NCI-H446 treated with DMSO at 0.1 percent for 48 hours (cell line): ENCODE results near the gene PARP12.

Source experiments
- DNase-seq: peaks from one replicate; lab custom pipeline; 2025; lab: John Stamatoyannopoulos, UW

The PARP12 gene

DNA sequence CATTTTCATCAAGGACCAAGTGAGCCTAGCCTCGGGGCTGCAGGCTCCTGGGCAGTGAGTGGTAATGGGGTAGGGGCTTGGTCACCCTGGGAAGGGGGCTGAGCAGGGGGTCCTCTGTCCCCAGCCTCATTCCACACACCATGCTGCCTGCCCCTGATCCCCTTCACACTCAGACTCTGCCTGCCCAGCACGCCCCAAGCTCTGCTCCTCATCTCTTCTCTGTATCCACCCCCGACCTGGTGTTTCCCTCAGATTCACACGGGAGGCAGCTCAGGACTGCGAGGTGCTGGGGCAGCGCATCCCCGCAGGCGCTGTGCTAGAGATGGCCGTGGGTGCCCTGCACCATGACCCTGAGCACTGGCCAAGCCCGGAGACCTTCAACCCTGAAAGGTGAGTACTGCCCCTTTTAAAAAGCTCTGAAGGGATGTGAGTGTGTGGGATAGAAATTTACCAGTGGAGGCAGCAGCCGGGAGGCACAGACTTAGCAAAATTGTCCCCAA, 47.2 kb downstream of the PARP12 start:
- DNase-seq: no peak

DNA sequence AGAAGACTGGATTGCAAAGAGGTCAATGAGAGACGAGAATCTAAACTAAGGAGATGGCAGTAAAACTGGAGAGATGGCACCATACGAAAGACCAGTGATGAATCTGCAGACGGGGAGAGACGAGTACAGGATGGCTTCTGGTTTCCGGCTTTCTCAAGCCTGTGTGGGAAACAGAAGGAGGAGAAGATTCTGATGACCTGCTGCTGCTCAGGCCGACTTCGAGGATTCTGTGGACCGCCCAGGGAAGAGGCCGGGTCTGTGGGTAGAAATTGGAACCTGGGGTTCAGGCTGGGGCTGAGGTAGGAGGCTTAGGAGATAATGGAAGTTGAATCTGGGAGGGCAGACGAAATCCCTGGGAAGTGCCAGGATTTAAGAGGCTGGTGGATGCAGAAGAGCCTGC, 48.6 kb downstream of the PARP12 start:
- DNase-seq: no peak

- no peak for DNase-seq
Observed at GRCh38 chr7:140013676-140014075, 49.1 kb downstream of the PARP12 start.

DNA sequence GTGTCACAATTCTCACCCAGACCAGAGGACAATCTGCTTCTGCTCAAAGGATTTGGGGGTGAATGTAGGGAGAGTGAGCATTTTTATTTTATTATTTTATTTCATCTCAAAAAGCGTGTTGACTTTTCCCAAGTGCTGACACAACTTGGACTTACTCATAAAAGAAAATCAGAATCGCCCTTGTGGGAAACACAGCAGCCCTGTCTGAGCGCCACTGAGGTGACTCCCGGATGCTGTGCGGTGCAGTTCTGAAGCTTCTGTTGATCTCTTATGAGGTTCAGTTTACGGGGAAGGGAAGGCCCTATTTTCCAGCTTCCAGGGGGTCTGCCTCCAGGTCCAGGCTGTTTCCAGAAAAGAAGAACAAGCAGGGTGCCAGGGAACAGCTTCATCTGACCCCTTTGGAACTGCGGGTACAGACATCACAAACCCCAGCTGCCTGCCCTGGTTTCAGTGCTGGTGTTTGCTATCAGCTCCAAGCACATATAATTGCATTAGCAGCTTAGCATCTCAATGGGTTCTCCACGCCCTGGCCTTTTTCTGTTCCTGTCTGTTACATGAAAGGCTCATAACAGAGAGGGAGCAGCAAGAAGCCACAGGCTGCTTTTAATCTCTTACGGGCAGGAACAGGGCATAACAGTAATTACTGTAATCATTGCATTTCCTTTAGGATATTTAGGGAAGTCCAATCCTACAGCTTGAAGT, 52.4 kb downstream of the PARP12 start:
- no peak for DNase-seq

GRCh38 chr7:140009735-140010134, 53.0 kb downstream of the PARP12 start:
- DNase-seq: no peak

DNA sequence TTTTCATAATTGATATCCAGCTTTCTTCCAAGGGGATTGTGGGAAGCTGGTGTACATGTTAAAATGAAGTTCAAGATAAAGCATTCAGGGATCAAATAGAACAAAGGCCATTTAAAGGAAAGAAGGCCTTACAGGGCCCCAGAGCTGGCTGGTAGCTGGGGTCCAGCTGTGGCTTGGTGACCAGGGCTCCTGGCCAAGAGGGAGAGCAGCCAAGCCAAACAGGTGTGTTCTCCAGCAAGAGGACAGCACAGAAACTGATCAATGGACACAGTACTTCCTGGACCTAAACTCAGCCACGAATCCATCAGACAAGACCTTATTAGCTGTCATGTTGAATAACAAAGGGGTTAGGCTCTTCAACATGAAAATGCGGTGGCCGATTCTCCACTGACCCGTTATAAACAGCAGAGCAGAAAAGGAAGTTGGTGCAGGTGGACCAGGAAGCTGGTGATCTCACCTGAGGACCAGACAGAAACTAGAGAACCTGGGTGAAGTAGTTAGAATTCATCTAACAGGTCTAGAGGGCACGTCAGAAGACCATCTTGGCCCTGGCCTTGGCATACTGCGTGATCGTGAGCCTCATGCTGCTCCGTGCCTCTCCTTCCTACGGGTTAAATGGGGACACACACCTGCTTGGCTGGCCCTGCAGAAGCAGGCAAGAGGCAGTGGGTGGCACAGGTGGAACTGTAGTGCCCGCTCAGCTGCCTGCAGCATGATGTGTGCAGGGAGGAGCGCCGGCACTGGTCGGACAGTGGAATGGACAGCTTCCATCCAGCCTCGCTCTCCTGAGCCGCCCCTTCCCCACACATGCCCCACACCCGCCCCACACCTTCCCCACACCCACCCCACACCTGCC, 53.8 kb downstream of the PARP12 start:
- no peak for DNase-seq

DNA sequence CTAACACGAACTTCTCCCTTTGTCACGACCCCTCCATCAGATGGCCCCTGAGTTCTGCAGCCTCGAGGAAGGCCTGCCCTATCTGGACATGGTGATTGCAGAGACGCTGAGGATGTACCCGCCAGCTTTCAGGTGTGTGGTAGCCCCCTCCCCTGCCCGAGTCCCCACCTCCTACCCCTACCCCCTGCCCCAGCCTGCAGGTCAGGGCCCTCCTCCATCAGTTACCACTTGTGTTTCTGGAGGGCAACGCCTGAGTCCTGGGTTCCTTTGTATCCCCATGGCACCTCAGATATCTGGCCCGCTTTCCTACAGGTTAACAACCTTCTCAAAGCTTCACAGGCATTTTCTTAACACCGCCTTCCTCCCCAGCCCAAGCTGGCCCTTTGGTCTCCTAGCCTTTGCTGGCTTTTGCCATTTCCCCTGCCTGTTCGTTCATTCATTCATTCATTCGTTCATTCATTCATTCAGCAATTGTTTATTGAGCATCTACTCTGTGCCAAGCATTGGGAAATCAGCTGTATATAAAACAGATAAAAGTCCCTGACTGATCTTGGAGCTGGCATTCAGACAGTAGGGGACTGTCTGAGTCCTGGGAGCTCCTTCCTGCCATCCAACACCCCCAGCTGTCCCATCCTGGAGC, 55.6 kb downstream of the PARP12 start:
- DNase-seq: no peak

- no peak for DNase-seq
Observed at GRCh38 chr7:140006600-140006999, 56.2 kb downstream of the PARP12 start.

DNA sequence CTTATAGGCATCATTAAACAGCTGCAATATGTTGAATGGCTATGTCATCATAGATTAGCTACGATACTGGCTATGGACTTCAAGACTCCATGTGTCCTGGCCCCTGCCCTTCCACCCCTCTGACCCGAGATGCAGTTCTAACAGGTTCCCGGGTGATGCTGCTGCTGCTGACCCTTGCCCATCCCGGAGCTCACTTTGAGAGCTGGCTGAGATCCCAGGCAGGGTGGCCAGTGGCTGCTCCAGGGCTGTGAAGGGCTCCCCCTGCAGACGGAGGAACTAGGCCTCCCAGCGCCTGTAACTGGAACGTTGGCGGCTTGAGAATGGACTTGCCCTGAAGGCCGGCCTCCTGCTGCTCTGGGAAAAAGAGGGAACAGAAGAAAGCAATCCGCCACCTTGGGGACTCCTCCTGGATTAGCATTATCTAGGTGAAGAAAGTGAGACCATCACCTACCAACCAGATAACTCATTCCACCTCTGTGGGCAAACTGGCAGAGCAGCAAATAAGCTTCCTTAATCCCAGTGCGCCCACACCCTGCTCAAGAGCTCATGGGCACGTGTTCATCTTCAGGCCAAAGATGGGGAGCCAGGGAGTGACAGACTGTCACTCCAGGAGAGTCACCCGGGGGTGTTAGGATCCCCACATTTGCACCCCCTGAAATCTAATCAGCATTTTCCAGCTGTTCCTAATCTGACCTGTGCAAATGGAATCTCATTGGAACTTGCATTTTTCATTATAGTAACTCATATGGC, 56.8 kb downstream of the PARP12 start:
- DNase-seq: no peak

DNA sequence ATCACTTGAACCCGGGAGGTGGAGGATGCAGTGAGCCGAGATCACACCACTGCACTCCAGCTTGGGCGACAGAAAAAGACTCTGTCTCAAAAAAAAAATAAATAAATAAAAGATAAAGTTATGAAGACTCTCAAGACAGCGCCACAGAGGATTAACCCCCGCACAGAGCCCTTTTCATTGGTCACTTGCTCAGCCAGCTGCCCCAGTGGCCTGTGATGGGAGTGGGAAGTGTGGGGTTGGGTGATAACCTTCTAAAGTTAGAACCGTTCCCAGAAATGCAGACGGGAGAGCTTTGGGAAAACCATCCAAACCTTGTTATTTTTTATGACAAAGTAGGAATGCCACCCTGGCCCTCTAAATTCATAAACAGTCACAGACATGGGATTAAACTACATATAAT, 57.4 kb downstream of the PARP12 start:
- no peak for DNase-seq

- no peak for DNase-seq
Observed at GRCh38 chr7:140004672-140005071, 58.1 kb downstream of the PARP12 start.

DNA sequence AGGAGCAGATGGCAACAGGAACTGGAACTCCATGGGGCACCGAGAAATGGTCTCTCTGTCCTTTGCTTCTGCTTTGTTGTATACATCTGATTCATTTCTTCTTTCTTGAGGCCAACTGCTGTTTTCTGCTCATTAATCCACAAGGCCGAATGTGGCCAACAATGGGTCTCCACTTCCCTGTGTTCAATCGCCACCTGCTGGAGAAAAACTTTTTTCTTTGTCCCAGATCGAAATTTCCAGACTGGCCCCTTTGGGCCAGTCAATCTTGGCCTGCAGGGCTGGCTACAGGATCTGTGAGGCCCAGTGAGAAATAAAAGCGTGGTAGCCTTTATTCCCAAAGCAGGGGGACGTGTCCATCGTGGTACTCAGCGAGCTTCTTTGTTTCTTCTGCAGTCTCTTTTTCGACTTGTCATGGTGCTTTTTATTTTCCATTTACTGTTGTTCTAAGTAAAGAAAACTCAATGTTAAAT, 58.8 kb downstream of the PARP12 start:
- DNase-seq: no peak

DNA sequence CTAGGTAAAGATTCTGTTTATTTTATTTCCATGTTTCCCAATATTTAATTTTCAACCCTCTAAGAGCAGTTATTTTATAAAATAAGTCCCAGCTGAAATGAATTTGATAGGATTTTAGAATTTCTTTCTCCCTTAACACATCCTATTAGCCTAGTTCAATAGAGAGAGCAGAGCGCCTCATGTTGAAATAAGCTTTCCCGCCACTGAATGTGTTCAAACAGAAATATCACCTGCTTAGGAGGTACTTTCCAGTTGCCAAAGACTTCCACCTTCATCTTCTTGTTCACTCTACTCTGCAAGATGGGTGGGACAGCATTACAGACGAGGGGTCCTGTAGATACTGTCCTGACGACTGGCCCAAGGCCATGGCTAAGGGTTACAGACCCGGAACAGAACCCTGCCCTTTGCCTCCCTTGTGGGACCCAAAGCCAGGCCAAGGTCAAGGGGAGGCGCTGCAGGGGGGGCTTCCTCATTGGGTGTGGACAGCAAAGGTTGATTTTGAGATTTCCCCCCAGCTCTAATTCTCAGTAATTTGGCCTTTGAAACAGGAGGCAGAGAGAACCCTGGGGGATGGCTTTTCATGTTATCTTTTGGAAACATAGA, 62.0 kb downstream of the PARP12 start:
- DNase-seq: no peak

- no peak for DNase-seq
Observed at GRCh38 chr7:139999516-139999915, 63.2 kb downstream of the PARP12 start.

DNA sequence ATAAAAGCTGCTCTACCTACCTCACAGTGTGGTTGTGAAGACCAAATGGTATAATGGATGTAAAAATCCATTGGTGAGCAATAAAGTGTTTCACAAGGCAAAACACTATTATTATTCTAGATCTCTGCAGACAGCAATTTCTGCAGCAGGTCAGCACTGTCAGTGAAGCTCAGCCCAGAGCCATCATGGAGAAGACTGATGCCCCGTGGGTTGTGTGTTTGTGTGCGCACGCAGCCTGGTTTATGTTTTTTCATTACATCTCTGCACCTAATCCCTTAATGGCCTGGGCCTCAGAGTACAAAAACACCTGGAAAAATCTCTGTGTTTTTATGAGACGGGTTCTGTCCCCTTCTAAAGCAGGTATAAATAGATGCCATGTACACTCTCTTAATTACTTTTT, 64.2 kb downstream of the PARP12 start:
- no peak for DNase-seq

GRCh38 chr7:139995017-139995915, 67.5 kb downstream of the PARP12 start:
- DNase-seq: no peak

DNA sequence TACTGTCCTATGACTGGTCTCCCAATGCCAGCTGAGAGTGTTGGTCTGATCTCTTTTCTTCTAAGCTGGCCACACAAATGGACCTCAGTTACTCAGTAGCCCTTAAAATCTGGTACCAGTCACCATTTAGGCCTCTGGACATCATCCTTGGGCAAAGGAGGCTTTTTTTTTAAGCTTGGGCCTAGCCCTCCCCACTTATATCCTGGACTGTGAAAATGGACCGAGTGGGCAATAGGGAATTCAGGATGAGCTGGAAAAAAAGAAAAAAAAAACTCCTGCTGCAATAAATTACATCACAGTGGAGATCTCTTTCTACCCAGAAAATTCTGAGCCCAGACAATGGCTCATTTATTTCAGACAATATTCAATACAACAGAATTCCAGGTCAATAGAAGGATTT, 68.4 kb downstream of the PARP12 start:
- no peak for DNase-seq

GRCh38 chr7:139993592-139993991, 69.2 kb downstream of the PARP12 start:
- no peak for DNase-seq

DNA sequence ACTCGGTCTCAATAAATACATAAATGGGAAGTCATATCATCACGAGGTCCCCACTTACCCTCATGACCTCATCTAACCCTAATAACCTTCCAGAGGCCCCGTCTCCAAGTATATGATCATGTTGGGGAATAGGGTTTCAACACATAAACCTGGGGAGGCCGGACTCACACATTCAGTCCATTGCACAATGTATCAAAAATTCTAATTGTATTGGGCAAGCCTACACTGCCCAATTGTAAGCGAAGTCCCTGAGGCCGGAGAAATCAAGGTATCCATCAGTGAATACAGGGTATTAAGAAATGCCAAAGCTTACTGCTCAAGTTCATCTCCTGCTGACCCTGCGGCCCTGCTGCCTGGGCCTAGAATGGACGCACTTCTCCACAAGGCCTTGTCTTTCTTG, 69.6 kb downstream of the PARP12 start:
- no peak for DNase-seq

- no peak for DNase-seq
Observed at GRCh38 chr7:139992353-139993044, 70.3 kb downstream of the PARP12 start.
